Stimulated activated naive CD4-positive, alpha-beta T cell (primary cell): ENCODE data around the gene BHLHE40.
A peak's percentile ranks its signal among the peaks of the same experiment; 100 is the strongest.

Experiments used
- DNase-seq, 6 experiments: peaks; one replicate each; lab custom pipeline; 2025; lab: John Stamatoyannopoulos, UW

The BHLHE40 gene

GRCh38 chr3:5019411-5020241 is 40.4 kb downstream of the BHLHE40 start:
- peak; percentile 56 to 84 (median 72) for DNase-seq

- no peak for DNase-seq
These were observed 41.0 kb downstream of the BHLHE40 start for GRCh38 chr3:5020242-5020722.

- DNase-seq: no peak
These were observed 42.2 kb downstream of the BHLHE40 start for GRCh38 chr3:5021116-5022092.

GRCh38 chr3:5022187-5022965 is 43.1 kb downstream of the BHLHE40 start:
- no peak for DNase-seq

- DNase-seq: no peak
These were observed 43.9 kb downstream of the BHLHE40 start for GRCh38 chr3:5022966-5023776.

GRCh38 chr3:5023777-5024346 is 44.6 kb downstream of the BHLHE40 start:
- DNase-seq: no peak

- DNase-seq: no peak
These were observed 46.8 kb downstream of the BHLHE40 start for GRCh38 chr3:5026046-5026362.

- DNase-seq: no peak
These were observed 50.5 kb downstream of the BHLHE40 start for GRCh38 chr3:5029715-5030114.

- no peak for DNase-seq
These were observed 50.9 kb downstream of the BHLHE40 start for GRCh38 chr3:5030152-5030551.

- DNase-seq: no peak
These were observed 53.6 kb downstream of the BHLHE40 start for GRCh38 chr3:5032844-5033243.
